PC-9 (cell line): ENCODE data around the gene DYNC1H1.

Source experiments
- EZH2 ChIP-seq: fragments of 200-600 bp; sonication (generic); IDR thresholded peaks from 2 replicates; pipeline ENCODE4 v1.8.0; 2017; ENCODE audit warnings: antibody characterized with exemption, low read depth
- TF ChIP-seq, protein P1 (sequence below): fragments of 200-600 bp; sonication (generic); conservative IDR thresholded peaks from 2 replicates; pipeline ENCODE4 v1.6.1; 2017; ENCODE audit warnings: mixed run types, antibody characterized with exemption, mild to moderate bottlenecking, moderate library complexity

DNA sequence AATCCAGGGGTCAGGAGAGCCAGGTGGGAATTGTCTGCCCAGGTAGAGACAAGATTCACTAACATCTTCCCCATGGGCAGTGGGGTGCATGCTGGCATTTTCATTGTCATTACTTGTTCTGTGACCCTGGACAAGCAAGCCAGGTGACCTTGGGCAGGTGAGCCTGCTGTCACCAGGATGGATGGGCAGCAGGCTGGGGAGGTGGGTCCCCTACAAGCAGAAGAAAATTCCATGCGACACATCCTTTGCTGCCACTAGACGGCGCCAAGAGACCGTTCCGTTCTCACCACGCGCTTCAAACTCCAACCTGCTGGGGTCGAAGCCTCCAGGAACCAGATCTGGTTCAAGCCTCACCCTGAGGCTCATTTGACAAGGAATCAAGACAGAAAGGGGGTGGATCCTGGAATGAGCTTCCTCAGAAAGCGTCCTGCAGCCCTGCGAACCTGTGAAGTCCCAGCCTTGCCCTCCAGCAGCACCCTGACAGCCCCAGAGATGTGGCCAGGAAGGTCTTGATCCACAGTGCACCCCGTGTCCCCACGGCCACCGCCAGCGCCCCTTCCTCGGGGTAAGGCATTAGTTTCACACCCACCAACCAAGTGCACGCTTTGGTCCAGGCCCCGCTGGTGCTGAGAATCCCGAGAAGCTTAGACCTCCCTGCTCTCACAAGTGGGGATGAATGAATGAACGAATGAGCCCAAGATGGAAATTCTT is 3.2 kb upstream of the DYNC1H1 start:
- TF ChIP-seq, protein P1, sequence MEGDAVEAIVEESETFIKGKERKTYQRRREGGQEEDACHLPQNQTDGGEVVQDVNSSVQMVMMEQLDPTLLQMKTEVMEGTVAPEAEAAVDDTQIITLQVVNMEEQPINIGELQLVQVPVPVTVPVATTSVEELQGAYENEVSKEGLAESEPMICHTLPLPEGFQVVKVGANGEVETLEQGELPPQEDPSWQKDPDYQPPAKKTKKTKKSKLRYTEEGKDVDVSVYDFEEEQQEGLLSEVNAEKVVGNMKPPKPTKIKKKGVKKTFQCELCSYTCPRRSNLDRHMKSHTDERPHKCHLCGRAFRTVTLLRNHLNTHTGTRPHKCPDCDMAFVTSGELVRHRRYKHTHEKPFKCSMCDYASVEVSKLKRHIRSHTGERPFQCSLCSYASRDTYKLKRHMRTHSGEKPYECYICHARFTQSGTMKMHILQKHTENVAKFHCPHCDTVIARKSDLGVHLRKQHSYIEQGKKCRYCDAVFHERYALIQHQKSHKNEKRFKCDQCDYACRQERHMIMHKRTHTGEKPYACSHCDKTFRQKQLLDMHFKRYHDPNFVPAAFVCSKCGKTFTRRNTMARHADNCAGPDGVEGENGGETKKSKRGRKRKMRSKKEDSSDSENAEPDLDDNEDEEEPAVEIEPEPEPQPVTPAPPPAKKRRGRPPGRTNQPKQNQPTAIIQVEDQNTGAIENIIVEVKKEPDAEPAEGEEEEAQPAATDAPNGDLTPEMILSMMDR = peak; percentile 99
- no peak for TF ChIP-seq EZH2
